A673 (cell line): ENCODE results near the gene BCLAF1. TPM values are rescaled to one million over a fixed set of nuclear protein-coding genes. Genes with fewer than 3 reads are reported as not detected.

Source experiments
- BruUV-seq: library from RNA; stranded (reverse); fragments of 400-500 nt; replicated peaks from 2 replicates; lab custom pipeline; 2021; lab: Mats Ljungman, UMichigan
- CTCF ChIA-PET: fragments of 300-600 bp; sonication (Branson Sonifier 250); formaldehyde crosslinking; loops from one replicate; lab custom pipeline; 2022; ENCODE audit warnings: antibody characterized with exemption; lab: Charles Lee
- POLR2A ChIA-PET: fragments of 300-600 bp; sonication (Branson Sonifier 250); formaldehyde crosslinking; loops from one replicate; lab custom pipeline; 2022; ENCODE audit warnings: antibody characterized with exemption; ENCODE audit not compliant: low non-redundant PET; lab: Charles Lee
- DNase-seq: peaks from one replicate; pipeline ENCODE4 v3.0.0-alpha.2; 2015; ENCODE audit warnings: low spot score
- H3K27ac ChIP-seq: fragments of 200-600 bp; sonication (generic); 2 replicates; pipeline ENCODE4 v1.5.1; 2016; ENCODE audit warnings: mixed run types, low read depth, mild to moderate bottlenecking, mixed read lengths, antibody characterized with exemption, low read length; ENCODE audit not compliant: poor library complexity, severe bottlenecking
- H3K27me3 ChIP-seq: fragments of 200-600 bp; sonication (generic); replicated peaks from 2 replicates; pipeline ENCODE4 v1.6.1; 2017; ENCODE audit warnings: mixed run types, low read depth, mild to moderate bottlenecking, mixed read lengths, antibody characterized with exemption, low read length; ENCODE audit not compliant: insufficient read depth, poor library complexity
- H3K36me3 ChIP-seq: fragments of 200-600 bp; sonication (generic); 2 replicates; pipeline ENCODE4 v1.6.1; 2016; ENCODE audit warnings: mixed run types, mild to moderate bottlenecking, mixed read lengths, antibody characterized with exemption, low read length; ENCODE audit not compliant: insufficient read depth, poor library complexity, severe bottlenecking
- H3K4me1 ChIP-seq: fragments of 200-600 bp; sonication (generic); 2 replicates; pipeline ENCODE4 v1.6.1; 2017; ENCODE audit warnings: mixed run types, mild to moderate bottlenecking, mixed read lengths, antibody characterized with exemption, low read length; ENCODE audit not compliant: insufficient read depth, poor library complexity, severe bottlenecking
- H3K4me3 ChIP-seq: fragments of 200-600 bp; sonication (generic); 2 replicates; pipeline ENCODE4 v1.5.1; 2016; ENCODE audit warnings: low read depth, mixed run types, mild to moderate bottlenecking, mixed read lengths, low read length; ENCODE audit not compliant: poor library complexity, severe bottlenecking
- H3K9me3 ChIP-seq: fragments of 200-600 bp; sonication (generic); 2 replicates; pipeline ENCODE4 v1.6.1; 2016; ENCODE audit warnings: mixed run types, low read depth, mild to moderate bottlenecking, mixed read lengths, antibody characterized with exemption, low read length; ENCODE audit not compliant: poor library complexity, severe bottlenecking
- CTCF ChIP-seq: fragments of 300-800, 200-600 bp; sonication (generic); conservative IDR thresholded peaks from 2 replicates; pipeline ENCODE4 v1.5.1; 2017; ENCODE audit warnings: low read depth, mild to moderate bottlenecking, antibody characterized with exemption, low read length, moderate library complexity, mixed read lengths
- EZH2 ChIP-seq: fragments of 200-600 bp; sonication (generic); IDR thresholded peaks from 2 replicates; pipeline ENCODE4 v1.6.1; 2017; ENCODE audit warnings: borderline replicate concordance, low read depth, mild to moderate bottlenecking, mixed read lengths, antibody characterized with exemption, low read length; ENCODE audit not compliant: poor library complexity, severe bottlenecking
- intact Hi-C: fragments of 100-400 bp; cut with micrococcal nuclease; formaldehyde crosslinking; loops from one replicate; pipeline ENCODE4 v1.10.0; 2022; ENCODE audit not compliant: unreplicated experiment
- total RNA-seq: library from RNA; stranded (reverse); gene quantifications from 2 replicates; pipeline ENCODE4 v1.2.3, GENCODE V29; 2021

Gene BCLAF1
- total RNA-seq, 1 experiment from 2014 or later, result 284 TPM

- intact Hi-C loops, result no loop called here
- ChIA-PET CTCF (no interaction called here), POLR2A (no interaction called here)
These were observed 13.9 kb upstream of the BCLAF1 start for GRCh38 chr6:136303516-136303915.

GRCh38 chr6:136294621-136295020 lies 5.0 kb upstream of the BCLAF1 start:
- DNase-seq, result no peak
- CTCF ChIA-PET, result no interaction called here
- no peaks in the 10 kb centered on the region for H3K9me3 ChIP-seq
- H3K27me3 ChIP-seq, result no peaks in the 10 kb centered on the region
- H3K4me1 ChIP-seq, result peaks cover 9% of the 10 kb centered on the region
- no peak for TF ChIP-seq CTCF
- TF ChIP-seq EZH2, result no peak
- no TSS peak for BruUV-seq
- H3K27ac ChIP-seq, result no peak overlapping the region
- intact Hi-C loops, result no loop called here
- POLR2A ChIA-PET, result no interaction called here
- H3K4me3 ChIP-seq, result no peak overlapping the region
- no peaks in the 10 kb centered on the region for H3K36me3 ChIP-seq

More at GRCh38 chr6:136303516-136303915, 13.9 kb upstream of the BCLAF1 start:
- Histone ChIP-seq H3K27ac (no peak overlapping the region), H3K9me3 (no peaks in the 10 kb centered on the region), H3K4me1 (no peaks in the 10 kb centered on the region), H3K36me3 (no peaks in the 10 kb centered on the region), H3K4me3 (no peak overlapping the region), H3K27me3 (no peaks in the 10 kb centered on the region)
- BruUV-seq, result no TSS peak
- no peak for DNase-seq
- TF ChIP-seq EZH2, result no peak

GRCh38 chr6:136290410-136291010 lies 864 bp upstream of the BCLAF1 start:
- no TSS peak for BruUV-seq
- no peaks in the 10 kb centered on the region for H3K36me3 ChIP-seq
- H3K27me3 ChIP-seq, result no peaks in the 10 kb centered on the region
- DNase-seq, result peak; percentile 83
- H3K4me3 ChIP-seq, result peak overlapping the region; percentile 85
- TF ChIP-seq CTCF (no peak), EZH2 (no peak)
- no peaks in the 10 kb centered on the region for H3K9me3 ChIP-seq
- ChIA-PET POLR2A (interaction anchor here (0.8 kb wide), 1 partner anchor 622 kb away, joined by 3 read pairs; no protein-coding TSS in a partner anchor), CTCF (no interaction called here)
- intact Hi-C loops, result no loop called here
- H3K27ac ChIP-seq, result peak overlapping the region; percentile 100
- peaks cover 10% of the 10 kb centered on the region for H3K4me1 ChIP-seq

- Histone ChIP-seq H3K4me1 (peaks cover 22% of the 10 kb centered on the region), H3K27ac (peak overlapping the region; percentile 100), H3K27me3 (no peaks in the 10 kb centered on the region), H3K36me3 (no peaks in the 10 kb centered on the region), H3K9me3 (no peaks in the 10 kb centered on the region), H3K4me3 (peak overlapping the region; percentile 85)
- ChIA-PET POLR2A (no interaction called here), CTCF (no interaction called here)
- intact Hi-C loops, result loop anchor here (2.0 to 10.0 kb wide), 3 partner anchors 38 to 636 kb away; partner anchors contain the start of genes MAP3K5, MTFR2 and SLC35D3
- no peak for TF ChIP-seq EZH2
- TF ChIP-seq CTCF, result no peak
- TSS peak; percentile 59 for BruUV-seq
- peak; percentile 95 for DNase-seq
These were observed 393 bp downstream of the BCLAF1 start for GRCh38 chr6:136289327-136289578.
